ENCODE data around the gene LRMDA. TPM values are rescaled to one million over a fixed set of nuclear protein-coding genes. Genes with fewer than 3 reads are reported as not detected.

LRMDA gene
- total and polyA plus RNA-seq, 10 of the 15 experiments (the other 5 are each of a cell fraction or from before 2014, with no cell fraction given), result 0.07 to 0.54 (median 0.29) TPM; not detected in 4

- TF ChIP-seq USF2 (IDR thresholded peaks at IDR 0.05; ENCODE audit: borderline replicate concordance, low read depth, low read length) (no peak), YBX1 (IDR thresholded peaks at IDR 0.05) (no peak), EED (IDR thresholded peaks at IDR 0.05; ENCODE audit: low read depth) (no peak), ESRRA (IDR thresholded peaks at IDR 0.05; ENCODE audit: low read length) (no peak), SMAD5 (IDR thresholded peaks at IDR 0.05; ENCODE audit: low read depth) (no peak), GATAD2B (conservative IDR thresholded peaks at IDR 0.05; ENCODE audit: low read depth) (no peak), ATF2 (IDR thresholded peaks at IDR 0.05; ENCODE audit: low read length) (no peak), SMAD1 (IDR thresholded peaks at IDR 0.05; ENCODE audit: low read depth, partially characterized antibody) (no peak), HCFC1 (IDR thresholded peaks at IDR 0.05; ENCODE audit: low read length) (no peak)
Observed at GRCh38 chr10:76357726-76358415, 926.4 kb downstream of the LRMDA start (continued).

GRCh38 chr10:76358743-76359395, 927.4 kb downstream of the LRMDA start:
- Histone ChIP-seq H3K9ac (ENCODE audit: control insufficient read depth, insufficient read depth, low read length) (no peak overlapping the region), H3K4me1 (ENCODE audit: control insufficient read depth, insufficient read depth, low read length) (no peaks in the 10 kb centered on the region), H3K4me3 (no peak overlapping the region), H3K36me3 (ENCODE audit: control insufficient read depth in 2 of 2, insufficient read depth in 2 of 2, low read length in 1 of 2) (no peaks in the 10 kb centered on the region), H3K4me2 (ENCODE audit: control insufficient read depth, insufficient read depth) (no peak overlapping the region), H3K27me3 (replicated peaks in 1 of 2; ENCODE audit: control insufficient read depth in 2 of 2, insufficient read depth in 2 of 2, low read length in 1 of 2) (no peaks in the 10 kb centered on the region), H3K27ac (ENCODE audit: control insufficient read depth, insufficient read depth) (no peak overlapping the region), H4K20me1 (ENCODE audit: control insufficient read depth, insufficient read depth) (no peaks in the 10 kb centered on the region), H2AFZ (ENCODE audit: control insufficient read depth, low read depth, low read length) (no peak overlapping the region), H3K9me3 (replicated peaks; ENCODE audit: control insufficient read depth, insufficient read depth, low read length) (no peaks in the 10 kb centered on the region), H3K79me2 (ENCODE audit: control insufficient read depth, insufficient read depth, low read length) (no peaks in the 10 kb centered on the region)
- FAIRE-seq (no peak), ATAC-seq (no peak), DNase-seq (ENCODE audit: low read depth, low spot score) (no peak)
- in situ Hi-C loops (cut with MboI), result no loop called here
- ChIA-PET SMC1A (ENCODE audit: uncharacterized antibody, unreplicated experiment) (no interaction called here), RAD21 (ENCODE audit: unreplicated experiment) (no interaction called here), CTCF (no interaction called here), POLR2A (no interaction called here)
- no TSS peak for BruUV-seq (replicated peaks)
- 30% methylated on average over 5 of the region's 5 CpGs for WGBS (ENCODE audit: insufficient coverage, insufficient replicate concordance, low lambda C conversion rate, missing lambda C conversion rate)
- intact Hi-C loops (cut with micrococcal nuclease; ENCODE audit: unreplicated experiment), result no loop called here
- TF ChIP-seq ZNF24 (IDR thresholded peaks at IDR 0.05), result no peak
- TF ChIP-seq NFYB (IDR thresholded peaks at IDR 0.05; ENCODE audit: insufficient read depth, low read depth, low read length), result no peak
- no peak for TF ChIP-seq ZBTB33 (IDR thresholded peaks at IDR 0.05)
- TF ChIP-seq CEBPB (IDR thresholded peaks at IDR 0.05; ENCODE audit: borderline replicate concordance in 1 of 2, low read depth in 2 of 2, low read length in 2 of 2), result no peak
- TF ChIP-seq MLLT1 (IDR thresholded peaks at IDR 0.05), result no peak
- TF ChIP-seq SUZ12 (IDR thresholded peaks at IDR 0.05; ENCODE audit: unreplicated experiment), result no peak
- no peak for TF ChIP-seq RAD21 (IDR thresholded peaks at IDR 0.05; ENCODE audit: insufficient read depth, low read depth, low read length)

Measured in GM12878 (cell line).